ENCODE results near the gene AZIN2.
"Not testable (repeated sequence)": the region's sequence is repeated elsewhere in the genome, so short reads cannot be mapped to it uniquely, and the experiment has no call there.

The AZIN2 gene

GRCh38 chr1:33055210-33056008 is 25.5 kb upstream of the AZIN2 start:
- in situ Hi-C loops (cut with MboI; ENCODE audit: low pct_unique_long_range_greater_than_20kb, low sequenced_read_pairs): no loop called here

GRCh38 chr1:33056426-33056825 is 24.5 kb upstream of the AZIN2 start:
- in situ Hi-C loops (cut with MboI; ENCODE audit: low pct_unique_long_range_greater_than_20kb, low sequenced_read_pairs): no loop called here
- DNase-seq: no peak

More at GRCh38 chr1:33055210-33056008, 25.5 kb upstream of the AZIN2 start:
- peak; percentile 68 for DNase-seq

DNA sequence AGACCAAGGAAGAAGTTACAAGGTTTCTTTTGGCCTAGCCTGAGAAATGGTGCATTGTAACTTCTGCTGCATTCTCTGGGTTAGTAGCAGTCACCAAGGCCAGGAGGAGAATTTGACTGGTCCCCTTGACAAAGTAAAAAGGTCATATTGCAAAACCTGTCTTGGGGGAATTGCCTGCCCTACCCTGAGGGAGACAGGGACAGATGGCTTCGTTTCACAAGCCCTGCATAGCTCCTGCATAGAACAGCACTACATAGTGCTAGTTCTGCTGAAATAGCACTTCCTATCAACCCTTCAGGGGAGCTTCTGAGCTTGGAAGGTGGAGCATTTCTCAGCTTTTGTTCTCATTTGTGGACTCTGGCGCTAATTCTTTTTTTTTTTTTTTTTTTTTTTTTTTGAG is 23.9 kb upstream of the AZIN2 start:
- no peak for DNase-seq
- in situ Hi-C loops (cut with MboI; ENCODE audit: low pct_unique_long_range_greater_than_20kb, low sequenced_read_pairs): no loop called here

DNA sequence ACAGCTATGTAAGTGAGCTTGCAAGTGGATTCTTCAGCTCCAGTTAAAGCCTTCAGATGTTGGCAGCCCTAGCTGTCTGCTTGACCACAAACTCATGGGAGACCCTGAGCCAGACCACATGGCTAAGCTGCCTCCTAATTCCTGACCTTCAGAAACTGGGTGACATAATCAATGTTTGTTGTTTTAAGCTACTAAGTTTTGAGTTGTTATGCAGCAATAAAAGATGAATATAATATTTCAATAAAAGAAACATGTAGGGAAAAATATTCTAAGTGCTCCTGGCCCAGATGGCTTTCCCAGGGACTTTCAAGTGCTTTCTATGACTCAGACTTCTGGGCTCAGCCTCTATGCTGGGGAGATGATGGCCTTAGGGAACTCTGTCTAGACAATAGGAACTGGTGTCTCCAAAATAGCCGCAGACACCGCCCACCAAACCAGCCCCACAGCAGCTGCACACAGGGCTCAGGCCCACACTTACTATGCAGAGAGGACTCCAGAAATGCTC is 20.3 kb upstream of the AZIN2 start:
- DNase-seq: no peak

GRCh38 chr1:33061834-33062233 is 19.1 kb upstream of the AZIN2 start:
- DNase-seq: no peak
- in situ Hi-C loops (cut with MboI; ENCODE audit: low pct_unique_long_range_greater_than_20kb, low sequenced_read_pairs): no loop called here

More for the DNA sequence above, 20.3 kb upstream of the AZIN2 start:
- in situ Hi-C loops (cut with MboI; ENCODE audit: low pct_unique_long_range_greater_than_20kb, low sequenced_read_pairs): no loop called here

DNA sequence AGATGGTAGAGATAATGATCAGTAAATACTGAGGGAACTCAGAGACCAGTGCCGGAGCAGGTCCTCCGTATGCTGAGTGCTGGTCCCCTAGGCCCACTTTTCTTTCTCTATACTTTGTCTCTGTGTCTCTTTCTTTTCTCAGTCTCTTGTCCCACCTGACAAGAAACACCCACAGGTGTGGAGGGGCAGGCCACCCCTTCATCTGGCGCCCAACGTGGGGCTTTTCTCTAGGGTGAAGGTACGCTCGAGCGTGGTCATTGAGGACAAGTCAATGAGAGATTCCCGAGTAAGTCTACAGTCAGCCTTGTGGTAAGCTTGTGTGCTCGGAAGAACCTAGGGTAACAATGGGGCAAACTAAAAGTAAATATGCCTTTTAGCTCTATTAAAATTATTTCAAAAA is 16.7 kb upstream of the AZIN2 start:
- in situ Hi-C loops (cut with MboI; ENCODE audit: low pct_unique_long_range_greater_than_20kb, low sequenced_read_pairs); DNase-seq: not testable (repeated sequence)

DNA sequence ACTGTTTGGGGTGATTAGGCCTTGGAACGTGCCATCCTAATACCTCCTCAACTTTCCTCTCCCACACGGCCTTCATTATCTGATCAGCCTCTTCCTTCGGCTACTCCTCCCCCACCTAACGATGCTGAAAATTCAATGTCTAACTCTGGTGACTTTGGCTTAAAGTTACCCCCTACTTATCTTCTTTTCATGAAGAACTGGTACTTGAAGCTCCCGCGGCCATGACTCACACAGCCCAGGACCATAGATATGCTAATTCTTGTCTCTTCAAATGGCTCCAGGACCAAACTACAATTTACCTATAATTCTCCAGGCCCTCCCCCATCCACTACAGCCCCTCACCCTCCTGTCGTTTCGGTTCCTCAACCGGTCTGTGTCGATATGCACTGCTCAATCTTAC is 15.7 kb upstream of the AZIN2 start:
- in situ Hi-C loops (cut with MboI; ENCODE audit: low pct_unique_long_range_greater_than_20kb, low sequenced_read_pairs): no loop called here
- DNase-seq: no peak

DNA sequence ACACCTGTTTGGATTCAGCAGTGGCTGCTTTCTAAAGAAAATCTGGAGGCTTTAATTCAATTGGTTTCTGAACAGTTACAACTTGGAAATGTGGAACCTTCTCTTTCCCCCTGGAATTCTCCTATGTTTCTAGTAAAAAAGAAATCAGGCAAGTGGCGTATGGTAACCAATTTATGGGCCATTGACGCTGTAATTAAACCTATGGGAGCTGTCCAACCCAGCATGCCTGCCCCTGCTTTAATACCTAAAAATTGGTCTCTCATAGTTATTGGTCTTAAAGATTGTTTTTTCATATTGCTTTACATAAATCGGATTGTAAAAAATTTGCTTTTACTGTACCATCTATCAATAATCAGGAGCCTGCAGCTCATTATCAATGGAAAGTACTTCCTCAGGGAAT is 14.5 kb upstream of the AZIN2 start:
- in situ Hi-C loops (cut with MboI; ENCODE audit: low pct_unique_long_range_greater_than_20kb, low sequenced_read_pairs); DNase-seq: not testable (repeated sequence)

GRCh38 chr1:33068108-33068507 is 12.8 kb upstream of the AZIN2 start:
- DNase-seq; in situ Hi-C loops (cut with MboI; ENCODE audit: low pct_unique_long_range_greater_than_20kb, low sequenced_read_pairs): not testable (repeated sequence)

- DNase-seq: no peak
- in situ Hi-C loops (cut with MboI; ENCODE audit: low pct_unique_long_range_greater_than_20kb, low sequenced_read_pairs): no loop called here
These were observed 10.3 kb upstream of the AZIN2 start for GRCh38 chr1:33070628-33071027.

GRCh38 chr1:33072707-33073106 is 8.2 kb upstream of the AZIN2 start:
- in situ Hi-C loops (cut with MboI; ENCODE audit: low pct_unique_long_range_greater_than_20kb, low sequenced_read_pairs): no loop called here
- no peak for DNase-seq

- in situ Hi-C loops (cut with MboI; ENCODE audit: low pct_unique_long_range_greater_than_20kb, low sequenced_read_pairs): no loop called here
- DNase-seq: no peak
These were observed 6.6 kb upstream of the AZIN2 start for GRCh38 chr1:33074193-33074945.

GRCh38 chr1:33078030-33078591 is 2.8 kb upstream of the AZIN2 start:
- in situ Hi-C loops (cut with MboI; ENCODE audit: low pct_unique_long_range_greater_than_20kb, low sequenced_read_pairs): no loop called here
- DNase-seq: no peak

- DNase-seq: no peak
- in situ Hi-C loops (cut with MboI; ENCODE audit: low pct_unique_long_range_greater_than_20kb, low sequenced_read_pairs): no loop called here
These were observed 580 bp upstream of the AZIN2 start for GRCh38 chr1:33080373-33080772.

GRCh38 chr1:33081554-33082305 is 777 bp downstream of the AZIN2 start:
- in situ Hi-C loops (cut with MboI; ENCODE audit: low pct_unique_long_range_greater_than_20kb, low sequenced_read_pairs): no loop called here
- no peak for DNase-seq

GRCh38 chr1:33082575-33083108 is 1.7 kb downstream of the AZIN2 start:
- no peak for DNase-seq
- in situ Hi-C loops (cut with MboI; ENCODE audit: low pct_unique_long_range_greater_than_20kb, low sequenced_read_pairs): no loop called here

DNA sequence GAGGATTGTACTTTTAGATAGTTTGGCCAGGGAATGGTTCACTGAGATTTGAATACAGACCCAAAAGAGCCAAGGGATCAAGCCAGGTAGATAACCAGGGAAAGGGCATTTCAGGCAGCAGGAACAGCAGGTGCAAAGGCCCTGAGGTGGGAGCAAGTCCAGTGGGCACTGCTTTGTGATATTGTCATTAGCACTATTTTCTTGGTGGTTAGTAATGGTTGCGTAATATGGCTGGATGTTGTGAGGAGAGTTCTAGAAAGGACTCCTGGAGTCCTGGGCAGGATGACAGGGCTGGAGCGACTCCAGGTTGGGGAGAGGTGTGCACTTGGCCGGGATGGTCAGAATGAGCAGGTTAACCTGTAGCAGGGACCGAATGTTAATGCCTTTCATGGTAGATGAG is 4.4 kb downstream of the AZIN2 start:
- in situ Hi-C loops (cut with MboI; ENCODE audit: low pct_unique_long_range_greater_than_20kb, low sequenced_read_pairs): no loop called here
- DNase-seq: no peak

DNA sequence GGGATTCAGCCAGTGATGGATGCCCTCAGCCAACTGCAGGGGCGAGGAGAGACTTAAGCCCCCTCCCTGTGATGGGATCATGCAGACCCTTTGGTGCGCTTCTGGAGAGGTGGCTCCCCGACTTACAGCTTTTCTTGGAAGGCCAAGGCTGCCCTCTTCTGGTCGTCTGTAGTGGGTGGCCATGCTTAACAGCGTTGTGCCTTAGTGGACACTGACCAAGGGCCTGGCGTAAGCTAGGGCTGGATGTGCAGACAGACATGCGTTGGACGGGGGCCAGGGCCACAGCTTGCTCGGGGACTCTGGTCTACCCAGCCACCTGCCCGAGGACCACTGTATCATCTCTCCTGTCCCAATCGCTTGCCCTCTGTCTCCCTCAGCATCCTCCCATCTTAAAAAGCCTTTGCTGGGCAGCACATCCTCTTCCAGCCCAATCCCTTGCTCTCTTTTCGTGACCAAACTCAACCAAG is 5.5 kb downstream of the AZIN2 start:
- peak; percentile 57 for DNase-seq
- in situ Hi-C loops (cut with MboI; ENCODE audit: low pct_unique_long_range_greater_than_20kb, low sequenced_read_pairs): no loop called here

GRCh38 chr1:33087677-33088076 is 6.7 kb downstream of the AZIN2 start:
- DNase-seq: no peak
- in situ Hi-C loops (cut with MboI; ENCODE audit: low pct_unique_long_range_greater_than_20kb, low sequenced_read_pairs): no loop called here

All from KBM-7 (cell line).